ENCODE data around the gene ZNF627. TPM values are rescaled to one million over a fixed set of nuclear protein-coding genes. Genes with fewer than 3 reads are reported as not detected.

The ZNF627 gene
- total RNA-seq = 48.2 TPM
- polyA plus RNA-seq = 10.9 TPM

GRCh38 chr19:11597202-11598102 lies at the start of gene ZNF627:
Gene ZNF627, plus strand, starts transcription at chr19:11597483. Its CDS starts 145 bp downstream, at chr19:11597628.
- Histone ChIP-seq H3K4me1 (ENCODE audit: insufficient read depth) (peaks cover 1% of the 10 kb centered on the region), H3K27ac (ENCODE audit: low read depth) (peak within 1 kb of the TSS; percentile 93), H3K36me3 (ENCODE audit: insufficient read depth) (no peaks in the 10 kb centered on the region), H3K4me3 (ENCODE audit: low read depth, low read length) (peak within 1 kb of the TSS; percentile 87)
- DNase-seq (ENCODE audit: extremely low spot score) = peak; percentile 96
- under 1% methylated on average over 67 of the region's 67 CpGs for WGBS

DNA sequence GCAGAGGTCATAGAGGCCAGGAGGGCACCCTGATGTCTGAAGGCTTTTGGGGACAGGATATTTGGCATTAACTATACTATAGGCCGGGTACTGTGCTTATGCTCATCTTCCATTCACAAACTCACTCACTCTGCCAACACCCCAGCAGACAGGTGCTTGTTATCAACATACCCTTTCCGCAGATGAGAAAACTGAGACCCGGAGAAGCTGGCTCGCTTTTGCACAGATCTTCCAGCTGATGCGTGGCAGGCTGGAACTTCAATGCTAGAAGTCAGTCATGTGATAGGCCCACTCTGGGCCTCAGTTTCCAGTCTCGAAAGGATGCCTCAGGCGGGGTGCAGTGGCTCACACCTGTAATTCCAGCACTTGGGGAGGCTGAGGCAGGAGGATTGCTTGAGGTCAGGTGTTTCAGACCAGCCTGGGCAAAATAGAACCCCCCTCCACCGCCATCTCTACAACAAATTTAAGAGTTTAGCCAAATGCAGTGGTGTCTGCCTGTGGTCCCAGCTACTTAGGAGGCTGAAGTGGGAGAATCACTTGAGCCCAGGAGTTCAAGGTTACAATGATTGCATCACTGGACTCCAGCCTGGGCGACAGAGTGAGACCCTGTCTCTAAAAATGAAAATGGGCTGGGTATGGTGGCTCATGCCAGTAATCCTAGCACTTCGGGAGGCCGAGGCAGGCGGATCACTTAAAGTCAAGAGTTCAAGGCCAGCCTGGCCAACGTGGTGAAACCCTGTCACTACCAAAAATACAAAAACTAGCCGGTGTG lies 49.2 kb upstream of the ZNF627 start:
- peaks cover under 1% of the 10 kb centered on the region for H3K36me3 ChIP-seq (ENCODE audit: insufficient read depth)
- no peak overlapping the region for H3K4me3 ChIP-seq (ENCODE audit: low read depth, low read length)
- H3K27ac ChIP-seq (ENCODE audit: low read depth) = no peak overlapping the region
- DNase-seq (ENCODE audit: extremely low spot score) = no peak
- 90% methylated on average over 14 of the region's 14 CpGs for WGBS
- no peaks in the 10 kb centered on the region for H3K4me1 ChIP-seq (ENCODE audit: insufficient read depth)

DNA sequence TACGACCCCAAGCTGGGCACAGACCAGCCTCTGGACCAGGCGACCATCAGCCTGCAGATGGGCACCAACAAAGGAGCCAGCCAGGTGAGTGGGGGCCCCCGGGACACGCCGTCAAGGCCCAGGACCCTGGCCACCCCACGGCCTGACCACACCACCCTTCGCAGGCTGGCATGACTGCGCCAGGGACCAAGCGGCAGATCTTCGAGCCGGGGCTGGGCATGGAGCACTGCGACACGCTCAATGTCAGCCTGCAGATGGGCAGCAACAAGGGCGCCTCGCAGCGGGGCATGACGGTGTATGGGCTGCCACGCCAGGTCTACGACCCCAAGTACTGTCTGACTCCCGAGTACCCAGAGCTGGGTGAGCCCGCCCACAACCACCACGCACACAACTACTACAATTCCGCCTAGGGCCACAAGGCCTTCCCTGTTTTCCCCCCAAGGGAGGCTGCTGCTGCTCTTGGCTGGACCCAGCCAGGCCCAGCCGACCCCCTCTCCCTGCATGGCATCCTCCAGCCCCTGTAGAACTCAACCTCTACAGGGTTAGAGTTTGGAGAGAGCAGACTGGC lies 47.8 kb upstream of the ZNF627 start:
- no peak overlapping the region for H3K4me3 ChIP-seq (ENCODE audit: low read depth, low read length)
- peaks cover 2% of the 10 kb centered on the region for H3K36me3 ChIP-seq (ENCODE audit: insufficient read depth)
- WGBS = 90% methylated on average over 24 of the region's 24 CpGs
- no peak overlapping the region for H3K27ac ChIP-seq (ENCODE audit: low read depth)
- no peak for DNase-seq (ENCODE audit: extremely low spot score)
- H3K4me1 ChIP-seq (ENCODE audit: insufficient read depth) = no peaks in the 10 kb centered on the region

DNA sequence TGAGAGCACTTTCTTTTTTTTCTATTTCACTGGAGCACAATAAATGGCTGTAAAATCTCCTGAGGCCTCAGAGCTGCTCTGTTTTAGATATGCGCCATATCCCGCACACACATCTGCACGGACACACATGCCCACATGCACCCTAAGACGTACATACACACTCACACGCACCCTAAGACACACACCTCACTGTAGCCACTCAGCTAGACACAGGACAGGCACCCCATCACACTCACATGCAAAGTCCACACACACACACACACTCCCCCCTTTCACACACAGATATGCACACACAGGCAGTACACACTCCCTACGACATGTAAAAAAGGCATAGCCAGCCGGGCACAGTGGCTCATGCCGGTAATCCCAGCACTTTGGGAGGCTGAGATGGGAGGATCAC lies 47.0 kb upstream of the ZNF627 start:
- Histone ChIP-seq H3K27ac (ENCODE audit: low read depth) (no peak overlapping the region), H3K4me1 (ENCODE audit: insufficient read depth) (no peaks in the 10 kb centered on the region), H3K4me3 (ENCODE audit: low read depth, low read length) (no peak overlapping the region), H3K36me3 (ENCODE audit: insufficient read depth) (peaks cover 2% of the 10 kb centered on the region)
- DNase-seq (ENCODE audit: extremely low spot score) = no peak
- 83% methylated on average over 8 of the region's 8 CpGs for WGBS

GRCh38 chr19:11551603-11552235 lies 45.6 kb upstream of the ZNF627 start:
- Histone ChIP-seq H3K4me1 (ENCODE audit: insufficient read depth) (no peaks in the 10 kb centered on the region), H3K27ac (ENCODE audit: low read depth) (no peak overlapping the region), H3K4me3 (ENCODE audit: low read depth, low read length) (no peak overlapping the region), H3K36me3 (ENCODE audit: insufficient read depth) (peaks cover 2% of the 10 kb centered on the region)
- 40% methylated on average over 26 of the region's 26 CpGs for WGBS
- no peak for DNase-seq (ENCODE audit: extremely low spot score)

- Histone ChIP-seq H3K36me3 (ENCODE audit: insufficient read depth) (peaks cover 2% of the 10 kb centered on the region), H3K4me1 (ENCODE audit: insufficient read depth) (no peaks in the 10 kb centered on the region), H3K4me3 (ENCODE audit: low read depth, low read length) (no peak overlapping the region), H3K27ac (ENCODE audit: low read depth) (no peak overlapping the region)
- DNase-seq (ENCODE audit: extremely low spot score) = no peak
- 73% methylated on average over 20 of the region's 20 CpGs for WGBS
Observed at GRCh38 chr19:11552666-11553372, 44.5 kb upstream of the ZNF627 start.

- H3K4me1 ChIP-seq (ENCODE audit: insufficient read depth) = no peaks in the 10 kb centered on the region
- H3K4me3 ChIP-seq (ENCODE audit: low read depth, low read length) = no peak overlapping the region
- no peak overlapping the region for H3K27ac ChIP-seq (ENCODE audit: low read depth)
- WGBS = 90% methylated on average over 12 of the region's 12 CpGs
- peaks cover 2% of the 10 kb centered on the region for H3K36me3 ChIP-seq (ENCODE audit: insufficient read depth)
- no peak for DNase-seq (ENCODE audit: extremely low spot score)
Observed at GRCh38 chr19:11554160-11554559, 43.1 kb upstream of the ZNF627 start.

- H3K4me1 ChIP-seq (ENCODE audit: insufficient read depth) = no peaks in the 10 kb centered on the region
- no peak overlapping the region for H3K4me3 ChIP-seq (ENCODE audit: low read depth, low read length)
- DNase-seq (ENCODE audit: extremely low spot score) = no peak
- 86% methylated on average over 6 of the region's 6 CpGs for WGBS
- H3K36me3 ChIP-seq (ENCODE audit: insufficient read depth) = peaks cover 2% of the 10 kb centered on the region
- H3K27ac ChIP-seq (ENCODE audit: low read depth) = no peak overlapping the region
Observed at GRCh38 chr19:11555246-11555645, 42.0 kb upstream of the ZNF627 start.

DNA sequence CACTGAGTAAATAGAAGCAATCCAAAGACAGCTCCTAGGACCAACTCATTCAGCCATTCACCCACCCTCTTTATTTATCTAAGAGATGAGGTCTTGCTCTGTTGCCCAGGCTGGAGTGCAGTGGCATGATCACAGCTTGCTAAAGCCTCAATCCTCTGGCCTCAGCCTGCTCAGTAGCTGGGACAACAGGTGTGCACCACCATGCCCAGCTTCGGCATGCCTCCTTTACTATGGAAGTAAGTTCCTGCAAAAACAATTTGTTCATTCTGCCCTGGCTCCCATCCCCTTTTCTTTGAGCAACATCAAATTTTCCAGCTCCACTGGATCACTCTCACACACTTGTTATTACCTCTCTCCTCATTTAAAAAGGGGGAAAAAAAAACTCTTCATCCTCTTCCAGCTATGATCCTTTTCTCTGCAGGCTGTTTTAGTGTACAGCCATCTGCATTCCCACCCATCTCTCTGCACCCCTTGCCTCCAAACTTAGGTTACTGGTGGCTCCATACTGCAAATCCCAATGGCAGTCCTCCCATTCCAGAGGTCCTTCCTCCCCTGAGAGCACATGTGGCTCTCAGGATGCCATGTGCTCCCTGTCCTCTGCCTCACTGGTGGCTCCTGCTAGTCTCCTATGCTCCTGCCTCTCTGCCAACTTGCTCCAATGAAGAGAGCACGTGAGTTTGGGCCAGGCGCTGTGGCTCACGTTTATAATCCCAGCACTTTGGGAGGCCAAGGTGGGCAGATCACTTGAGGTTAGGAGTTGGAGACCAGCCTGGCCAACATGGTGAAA lies 40.5 kb upstream of the ZNF627 start:
- no peak for DNase-seq (ENCODE audit: extremely low spot score)
- Histone ChIP-seq H3K36me3 (ENCODE audit: insufficient read depth) (peaks cover 2% of the 10 kb centered on the region), H3K27ac (ENCODE audit: low read depth) (no peak overlapping the region), H3K4me1 (ENCODE audit: insufficient read depth) (no peaks in the 10 kb centered on the region), H3K4me3 (ENCODE audit: low read depth, low read length) (no peak overlapping the region)
- 78% methylated on average over 4 of the region's 4 CpGs for WGBS

DNA sequence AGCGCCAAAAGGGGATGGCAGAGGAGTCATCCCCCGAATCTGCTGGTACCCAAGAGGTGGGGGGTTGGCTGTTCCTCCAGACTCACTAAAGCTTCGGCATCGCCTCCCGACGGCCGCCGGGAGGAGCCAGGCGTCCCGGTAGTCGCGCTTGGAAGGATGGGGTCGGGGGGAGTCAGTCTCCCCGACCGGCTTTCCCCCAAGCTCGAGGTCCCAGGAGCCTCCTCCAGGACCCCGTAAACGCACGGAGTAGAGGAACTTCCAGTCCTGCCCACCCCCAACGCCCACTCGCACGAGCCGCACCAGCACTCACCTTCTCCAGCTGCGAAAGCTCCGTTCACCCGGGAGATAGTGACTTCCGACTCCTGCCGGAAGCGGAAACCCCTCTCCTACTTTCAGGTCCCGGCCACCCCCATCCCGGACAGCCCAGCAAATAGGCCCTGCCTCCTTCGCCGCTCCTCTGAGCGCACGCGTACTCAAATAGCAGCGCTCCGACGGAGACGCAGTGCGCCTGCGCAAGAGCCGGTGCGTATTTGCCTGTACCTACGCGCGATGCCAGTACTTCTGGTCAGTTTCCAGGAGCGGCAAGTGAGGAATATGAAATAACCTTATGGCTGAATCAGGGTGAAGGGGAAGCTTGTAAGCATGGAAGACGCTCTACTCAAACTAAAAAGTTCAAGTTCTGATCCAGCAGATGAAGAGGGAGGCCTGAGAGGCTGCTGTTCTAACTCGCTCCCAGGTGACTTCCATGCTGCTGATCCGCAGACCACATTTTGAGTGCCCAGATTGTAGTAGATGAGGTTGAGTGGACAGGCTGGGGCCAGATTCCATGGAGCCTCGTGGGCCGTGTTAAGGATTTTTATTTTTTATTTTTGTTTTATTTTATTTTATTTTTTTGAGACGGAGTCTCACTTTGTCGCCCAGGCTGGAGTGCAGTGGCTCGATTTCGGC lies 38.1 kb upstream of the ZNF627 start, which contains the start of gene ELOF1:
Gene ELOF1 (minus strand): TSS at position 350 of the 948 bp plus-strand sequence. CDS start 4,883 bp downstream, outside the sequence.
- Histone ChIP-seq H3K36me3 (ENCODE audit: insufficient read depth) (no peaks in the 10 kb centered on the region), H3K4me1 (ENCODE audit: insufficient read depth) (no peaks in the 10 kb centered on the region), H3K27ac (ENCODE audit: low read depth) (peak within 1 kb of the TSS; percentile 30), H3K4me3 (ENCODE audit: low read depth, low read length) (peak within 1 kb of the TSS; percentile 81)
- 2% methylated on average over 57 of the region's 57 CpGs for WGBS
- peak; percentile 96 for DNase-seq (ENCODE audit: extremely low spot score)

- Histone ChIP-seq H3K27ac (ENCODE audit: low read depth) (no peak overlapping the region), H3K36me3 (ENCODE audit: insufficient read depth) (no peaks in the 10 kb centered on the region), H3K4me3 (ENCODE audit: low read depth, low read length) (no peak overlapping the region), H3K4me1 (ENCODE audit: insufficient read depth) (no peaks in the 10 kb centered on the region)
- 13% methylated on average over 9 of the region's 9 CpGs for WGBS
- no peak for DNase-seq (ENCODE audit: extremely low spot score)
Observed at GRCh38 chr19:11560404-11561051, 36.8 kb upstream of the ZNF627 start.
